AG04450 (cell line): ENCODE measurements around the gene CD7. TPM values are rescaled to one million over a fixed set of nuclear protein-coding genes. Genes with fewer than 3 reads are reported as not detected.

ENCODE experiments used
- CTCF ChIA-PET: fragments of 300-600, 350-600 bp; formaldehyde crosslinking; extraction: SDS; loops from one replicate; lab custom pipeline; 2022; ENCODE audit warnings: antibody characterized with exemption, inconsistent platforms; lab: Charles Lee
- POLR2A ChIA-PET: fragments of 350-600 bp; formaldehyde crosslinking; extraction: SDS; loops from one replicate; lab custom pipeline; 2021; ENCODE audit warnings: antibody characterized with exemption, inconsistent platforms; lab: Yijun Ruan, JAX
- DNase-seq: peaks from one replicate; pipeline ENCODE4 v3.0.0-alpha.2; 2011; ENCODE audit warnings: low read depth, low spot score
- H3K27ac ChIP-seq: one replicate; pipeline ENCODE4 v1.5.1; 2012; ENCODE audit warnings: low read depth, low read length, control low read depth
- H3K27me3 ChIP-seq: one replicate; pipeline ENCODE4 v1.6.0; 2012; ENCODE audit warnings: low read length; ENCODE audit not compliant: control insufficient read depth, insufficient read depth
- H3K4me3 ChIP-seq: 2 replicates; pipeline ENCODE4 v1.5.1; 2011; ENCODE audit warnings: mild to moderate bottlenecking, low read depth, low read length, control low read depth
- H3K9me3 ChIP-seq: 2 replicates; pipeline ENCODE4 v1.5.1; 2012; ENCODE audit warnings: low read length; ENCODE audit not compliant: control insufficient read depth, insufficient read depth
- polyA plus RNA-seq: library from polyadenylated mRNA; depleted of rRNA; stranded (reverse); fragments of >200 nt; gene quantifications from 2 replicates; pipeline ENCODE4 v1.2.3, GENCODE V29; 2011; rRNA removed
- TF ChIP-seq, protein P1 (sequence below): IDR thresholded peaks from 2 replicates; pipeline ENCODE4 v1.5.1; 2011; ENCODE audit warnings: low read depth, low read length, control low read depth, inconsistent platforms

Gene CD7
- polyA plus RNA-seq, 1 experiment = 0.11 TPM

DNA sequence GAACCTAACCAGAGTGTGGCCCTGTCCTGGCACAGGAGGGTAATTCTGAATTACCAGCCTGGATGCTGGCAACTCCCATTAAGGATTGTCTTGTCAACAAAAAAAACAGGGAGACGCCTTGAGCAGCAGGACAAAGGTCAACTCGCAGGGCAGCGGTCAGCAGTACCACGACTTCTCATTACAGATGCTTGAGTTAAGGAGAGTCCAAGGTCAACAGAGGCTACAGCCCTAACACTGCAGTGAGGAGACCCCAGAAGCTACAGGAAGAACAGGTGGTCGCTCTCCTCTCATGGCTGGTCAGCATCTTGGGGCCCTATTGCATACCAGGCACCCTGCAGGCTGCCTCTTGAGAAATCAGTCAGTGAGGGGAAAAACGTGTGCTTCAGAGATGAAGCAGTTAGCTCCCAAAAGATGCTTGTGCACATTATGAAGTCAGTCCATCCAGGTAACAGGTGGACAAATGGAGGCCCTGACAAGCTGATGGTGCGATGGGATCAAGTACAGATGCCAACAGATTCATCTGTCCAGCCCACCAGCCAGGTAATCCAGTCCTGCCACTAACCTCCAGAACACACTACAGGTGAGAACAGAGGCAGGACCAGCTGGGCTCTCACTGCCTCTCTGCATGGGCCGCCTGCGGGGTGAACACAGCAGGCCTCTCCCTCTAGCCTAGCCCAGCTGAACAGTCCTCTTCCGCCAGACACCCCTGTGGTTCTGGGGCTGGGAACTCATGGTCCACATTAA lies 48.1 kb downstream of the CD7 start:
- peak overlapping the region; percentile 39 for H3K27ac ChIP-seq
- ChIA-PET POLR2A (no interaction called here), CTCF (no interaction called here)
- no peaks in the 10 kb centered on the region; the same call in 1 of the 2 replicates for H3K9me3 ChIP-seq
- DNase-seq = no peak
- TF ChIP-seq, protein P1, sequence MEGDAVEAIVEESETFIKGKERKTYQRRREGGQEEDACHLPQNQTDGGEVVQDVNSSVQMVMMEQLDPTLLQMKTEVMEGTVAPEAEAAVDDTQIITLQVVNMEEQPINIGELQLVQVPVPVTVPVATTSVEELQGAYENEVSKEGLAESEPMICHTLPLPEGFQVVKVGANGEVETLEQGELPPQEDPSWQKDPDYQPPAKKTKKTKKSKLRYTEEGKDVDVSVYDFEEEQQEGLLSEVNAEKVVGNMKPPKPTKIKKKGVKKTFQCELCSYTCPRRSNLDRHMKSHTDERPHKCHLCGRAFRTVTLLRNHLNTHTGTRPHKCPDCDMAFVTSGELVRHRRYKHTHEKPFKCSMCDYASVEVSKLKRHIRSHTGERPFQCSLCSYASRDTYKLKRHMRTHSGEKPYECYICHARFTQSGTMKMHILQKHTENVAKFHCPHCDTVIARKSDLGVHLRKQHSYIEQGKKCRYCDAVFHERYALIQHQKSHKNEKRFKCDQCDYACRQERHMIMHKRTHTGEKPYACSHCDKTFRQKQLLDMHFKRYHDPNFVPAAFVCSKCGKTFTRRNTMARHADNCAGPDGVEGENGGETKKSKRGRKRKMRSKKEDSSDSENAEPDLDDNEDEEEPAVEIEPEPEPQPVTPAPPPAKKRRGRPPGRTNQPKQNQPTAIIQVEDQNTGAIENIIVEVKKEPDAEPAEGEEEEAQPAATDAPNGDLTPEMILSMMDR = no peak
- H3K4me3 ChIP-seq = no peak overlapping the region; the same call in 1 of the 2 replicates
- H3K27me3 ChIP-seq = no peaks in the 10 kb centered on the region

DNA sequence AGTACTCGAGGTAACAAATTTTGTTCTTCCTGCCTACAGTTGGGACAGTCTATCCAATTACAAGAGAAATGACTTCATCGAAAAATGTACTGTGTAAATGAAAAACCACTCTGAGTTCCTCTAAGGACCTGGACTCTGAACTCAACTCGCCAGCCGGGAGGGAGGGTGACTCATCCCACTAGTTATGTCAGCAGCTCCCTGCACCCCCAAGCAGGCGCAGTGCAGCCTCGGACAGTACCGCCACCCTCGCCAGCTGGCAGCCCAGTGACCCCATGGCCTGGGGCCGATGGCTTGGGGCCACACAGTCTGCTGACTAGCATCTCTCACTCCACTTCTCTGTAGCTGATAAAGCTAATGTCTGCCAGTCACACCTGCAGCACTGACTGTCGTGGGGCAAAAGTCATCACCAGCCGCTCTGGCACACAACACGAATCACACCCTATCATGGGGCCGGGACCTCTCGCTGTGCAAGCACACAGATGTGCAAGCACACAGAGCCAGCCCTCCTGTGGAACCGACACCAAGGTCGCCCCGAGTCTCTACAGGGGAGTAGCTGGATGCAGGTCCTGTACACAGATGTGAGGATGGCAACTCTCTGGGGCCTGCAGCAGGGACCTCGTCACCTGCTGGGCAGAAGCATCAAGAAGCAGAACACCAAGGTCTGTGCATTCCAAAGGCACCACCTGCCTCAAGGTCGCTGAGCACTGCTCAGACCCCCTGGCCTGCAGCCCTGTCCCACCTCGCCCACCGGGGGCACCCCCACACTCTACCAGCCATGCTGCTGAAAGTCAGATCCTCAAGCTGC lies 49.6 kb downstream of the CD7 start:
- Histone ChIP-seq H3K4me3 (peak overlapping the region; percentile 43), H3K9me3 (no peaks in the 10 kb centered on the region; the same call in 1 of the 2 replicates), H3K27ac (peak overlapping the region; percentile 97), H3K27me3 (no peaks in the 10 kb centered on the region)
- ChIA-PET CTCF (interaction anchor here (0.5 kb wide), 1 partner anchor 287 kb away, joined by 3 read pairs; no protein-coding TSS in a partner anchor), POLR2A (interaction anchor here (0.5 to 1.6 kb wide), 5 partner anchors 10 to 66 kb away, joined by 3 to 7 read pairs (median 5); partner anchors contain the start of gene SECTM1)
- TF ChIP-seq, protein P1 = no peak
- DNase-seq = peak; percentile 81

DNA sequence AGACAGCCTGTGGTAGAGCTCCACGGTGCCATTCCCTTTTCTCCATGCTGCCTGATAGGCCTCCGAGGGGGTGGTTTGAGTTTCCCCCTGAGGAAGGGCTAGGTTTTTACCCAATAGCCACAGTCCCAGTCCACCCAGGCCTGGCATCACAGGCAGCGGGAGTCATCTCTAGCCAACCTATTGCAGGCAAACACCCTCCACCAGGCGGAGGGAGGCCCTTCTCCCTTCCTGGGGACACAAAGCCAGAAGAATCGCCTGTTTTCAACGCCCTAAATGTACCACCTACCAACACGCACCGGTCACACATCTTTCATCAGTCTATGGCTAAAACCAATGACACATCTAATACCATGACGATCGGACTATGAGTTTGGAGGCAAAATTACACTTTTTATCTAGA lies 51.3 kb downstream of the CD7 start:
- Histone ChIP-seq H3K4me3 (no peak overlapping the region), H3K27me3 (no peaks in the 10 kb centered on the region), H3K27ac (peak overlapping the region; percentile 39), H3K9me3 (peaks cover under 1% of the 10 kb centered on the region; the same call in 1 of the 2 replicates)
- CTCF ChIA-PET = no interaction called here
- POLR2A ChIA-PET = no interaction called here
- no peak for DNase-seq
- TF ChIP-seq, protein P1 = no peak

Other genes with a start within 250 kb of the CD7 start
- gene FASN, start 219.4 kb downstream of the CD7 start, polyA plus RNA-seq = 6.2 and 9.6 TPM in 2 replicates
- 11.1 and 13.2 TPM in 2 replicates for gene CCDC57, start 104.8 kb downstream of the CD7 start, polyA plus RNA-seq
- gene SLC16A3, start 88.6 kb downstream of the CD7 start, polyA plus RNA-seq = 61.7 and 80.3 TPM in 2 replicates
- 74.4 and 89.9 TPM in 2 replicates for gene CSNK1D, start 43.9 kb downstream of the CD7 start, polyA plus RNA-seq
- 8.0 and 12.5 TPM in 2 replicates for gene SECTM1, start 16.2 kb upstream of the CD7 start, polyA plus RNA-seq
- 0.04 and 0.10 TPM in 2 replicates for gene TEX19, start 41.6 kb upstream of the CD7 start, polyA plus RNA-seq
- gene UTS2R, start 54.2 kb upstream of the CD7 start, polyA plus RNA-seq = not detected in 2 replicates
- gene HEXD, start 100.7 kb upstream of the CD7 start, polyA plus RNA-seq = 9.1 and 9.2 TPM in 2 replicates
- 22.8 and 29.5 TPM in 2 replicates for gene OGFOD3, start 101.0 kb upstream of the CD7 start, polyA plus RNA-seq
- gene CYBC1, start 133.1 kb upstream of the CD7 start, polyA plus RNA-seq = 74.8 and 82.6 TPM in 2 replicates
- 76.1 and 82.4 TPM in 2 replicates for gene NARF, start 141.1 kb upstream of the CD7 start, polyA plus RNA-seq
- gene FOXK2, start 202.1 kb upstream of the CD7 start, polyA plus RNA-seq = 21.7 and 24.3 TPM in 2 replicates